ENCODE results near the gene MAFB. TPM values are rescaled to one million over a fixed set of nuclear protein-coding genes. Genes with fewer than 3 reads are reported as not detected.

Gene MAFB
- polyA plus RNA-seq, 4 donors = 1.1 to 10.7 (median 7.5) TPM

GRCh38 chr20:40698281-40698680 is 9.2 kb upstream of the MAFB start:
- 52 to 66% (median 59%) methylated on average over 1 of the region's 1 CpG for WGBS, 3 donors
- H3K4me3 ChIP-seq (ENCODE audit: low read depth in 1 of 3, low read length in 3 of 3) = no peak overlapping the region
- no peaks in the 10 kb centered on the region for H3K36me3 ChIP-seq (ENCODE audit: control insufficient read depth in 3 of 3, insufficient read depth in 2 of 3, low read depth in 1 of 3, low read length in 3 of 3)
- peaks cover 0 to 30% (median 11%) of the 10 kb centered on the region in 3 donors for H3K27me3 ChIP-seq (ENCODE audit: control insufficient read depth in 3 of 3, insufficient read depth in 3 of 3, low read length in 3 of 3)
- DNase-seq (no peak), FAIRE-seq (no peak)
- no peaks in the 10 kb centered on the region for H3K9me3 ChIP-seq (ENCODE audit: control insufficient read depth in 2 of 2, insufficient read depth in 1 of 2, low read depth in 1 of 2, low read length in 1 of 2)
- no peaks in the 10 kb centered on the region for H3K4me1 ChIP-seq (ENCODE audit: control insufficient read depth in 3 of 3, insufficient read depth in 2 of 3, low read depth in 1 of 3, low read length in 2 of 3)
- no peak overlapping the region for H3K27ac ChIP-seq (ENCODE audit: low read depth in 1 of 3, low read length in 2 of 3)

DNA sequence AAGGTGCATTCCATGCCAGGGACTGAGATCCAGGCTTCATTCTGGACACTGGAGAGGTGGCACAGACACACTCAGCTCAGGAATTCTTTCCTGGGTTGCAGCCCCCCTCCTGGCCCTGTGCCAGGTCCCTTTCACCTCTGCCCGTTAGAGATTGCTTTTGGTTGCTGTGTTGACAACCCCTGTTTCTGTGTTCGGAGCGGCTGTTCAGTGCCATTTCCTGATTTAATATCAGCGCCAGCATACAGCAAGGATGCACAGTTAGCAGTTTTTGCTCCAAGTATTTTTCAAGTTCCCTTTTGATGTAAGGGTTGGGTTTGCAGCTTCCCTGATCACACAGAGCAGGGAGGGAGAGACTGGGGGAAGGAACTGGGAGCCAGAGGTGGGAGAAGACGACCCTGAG is 8.5 kb upstream of the MAFB start:
- WGBS, 3 donors = 24 to 30% (median 27%) methylated on average over 5 of the region's 5 CpGs
- Histone ChIP-seq H3K4me1 (ENCODE audit: control insufficient read depth in 3 of 3, insufficient read depth in 2 of 3, low read depth in 1 of 3, low read length in 2 of 3) (no peaks in the 10 kb centered on the region), H3K4me3 (ENCODE audit: low read depth in 1 of 3, low read length in 3 of 3) (no peak overlapping the region), H3K9me3 (ENCODE audit: control insufficient read depth in 2 of 2, insufficient read depth in 1 of 2, low read depth in 1 of 2, low read length in 1 of 2) (no peaks in the 10 kb centered on the region), H3K27me3 (ENCODE audit: control insufficient read depth in 3 of 3, insufficient read depth in 3 of 3, low read length in 3 of 3) (peaks cover 4 to 38% (median 19%) of the 10 kb centered on the region in 3 donors), H3K27ac (ENCODE audit: low read depth in 1 of 3, low read length in 2 of 3) (no peak overlapping the region), H3K36me3 (ENCODE audit: control insufficient read depth in 3 of 3, insufficient read depth in 2 of 3, low read depth in 1 of 3, low read length in 3 of 3) (no peaks in the 10 kb centered on the region)
- no peak for FAIRE-seq
- DNase-seq = no peak

DNA sequence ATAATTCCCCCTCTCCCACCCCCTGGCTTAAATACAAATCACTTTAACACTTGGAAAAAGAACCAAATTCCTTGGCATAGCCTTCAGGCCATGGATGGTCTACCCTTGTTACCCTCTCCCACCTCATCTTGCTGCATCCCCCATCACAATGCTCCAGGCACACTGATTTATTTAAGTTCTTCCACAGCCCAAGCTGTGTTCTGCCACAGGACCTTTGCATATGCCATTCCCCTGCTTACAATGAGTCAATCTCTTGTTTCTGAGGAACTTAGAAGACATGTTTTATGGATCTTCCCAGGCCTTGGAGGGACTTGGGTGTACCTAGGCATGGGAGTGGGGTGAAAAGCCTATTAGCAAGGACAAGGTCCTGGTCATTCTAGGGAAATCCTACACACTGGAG is 6.2 kb upstream of the MAFB start:
- Histone ChIP-seq H3K27ac (ENCODE audit: low read depth in 1 of 3, low read length in 2 of 3) (no peak overlapping the region), H3K4me3 (ENCODE audit: low read depth in 1 of 3, low read length in 3 of 3) (no peak overlapping the region), H3K36me3 (ENCODE audit: control insufficient read depth in 3 of 3, insufficient read depth in 2 of 3, low read depth in 1 of 3, low read length in 3 of 3) (no peaks in the 10 kb centered on the region), H3K4me1 (ENCODE audit: control insufficient read depth in 3 of 3, insufficient read depth in 2 of 3, low read depth in 1 of 3, low read length in 2 of 3) (no peaks in the 10 kb centered on the region), H3K9me3 (ENCODE audit: control insufficient read depth in 2 of 2, insufficient read depth in 1 of 2, low read depth in 1 of 2, low read length in 1 of 2) (no peaks in the 10 kb centered on the region), H3K27me3 (ENCODE audit: control insufficient read depth in 3 of 3, insufficient read depth in 3 of 3, low read length in 3 of 3) (peaks cover 14 to 61% (median 36%) of the 10 kb centered on the region in 3 donors)
- no peak for FAIRE-seq
- no peak for DNase-seq

GRCh38 chr20:40694246-40694645 is 5.2 kb upstream of the MAFB start:
- Histone ChIP-seq H3K4me3 (ENCODE audit: low read depth in 1 of 3, low read length in 3 of 3) (no peak overlapping the region), H3K27me3 (ENCODE audit: control insufficient read depth in 3 of 3, insufficient read depth in 3 of 3, low read length in 3 of 3) (peaks cover 14 to 63% (median 36%) of the 10 kb centered on the region in 3 donors), H3K9me3 (ENCODE audit: control insufficient read depth in 2 of 2, insufficient read depth in 1 of 2, low read depth in 1 of 2, low read length in 1 of 2) (no peaks in the 10 kb centered on the region), H3K4me1 (ENCODE audit: control insufficient read depth in 3 of 3, insufficient read depth in 2 of 3, low read depth in 1 of 3, low read length in 2 of 3) (no peaks in the 10 kb centered on the region), H3K36me3 (ENCODE audit: control insufficient read depth in 3 of 3, insufficient read depth in 2 of 3, low read depth in 1 of 3, low read length in 3 of 3) (no peaks in the 10 kb centered on the region), H3K27ac (ENCODE audit: low read depth in 1 of 3, low read length in 2 of 3) (no peak overlapping the region)
- no peak for DNase-seq
- WGBS, 3 donors = 43 to 70% (median 52%) methylated on average over 3 of the region's 3 CpGs
- FAIRE-seq = no peak

DNA sequence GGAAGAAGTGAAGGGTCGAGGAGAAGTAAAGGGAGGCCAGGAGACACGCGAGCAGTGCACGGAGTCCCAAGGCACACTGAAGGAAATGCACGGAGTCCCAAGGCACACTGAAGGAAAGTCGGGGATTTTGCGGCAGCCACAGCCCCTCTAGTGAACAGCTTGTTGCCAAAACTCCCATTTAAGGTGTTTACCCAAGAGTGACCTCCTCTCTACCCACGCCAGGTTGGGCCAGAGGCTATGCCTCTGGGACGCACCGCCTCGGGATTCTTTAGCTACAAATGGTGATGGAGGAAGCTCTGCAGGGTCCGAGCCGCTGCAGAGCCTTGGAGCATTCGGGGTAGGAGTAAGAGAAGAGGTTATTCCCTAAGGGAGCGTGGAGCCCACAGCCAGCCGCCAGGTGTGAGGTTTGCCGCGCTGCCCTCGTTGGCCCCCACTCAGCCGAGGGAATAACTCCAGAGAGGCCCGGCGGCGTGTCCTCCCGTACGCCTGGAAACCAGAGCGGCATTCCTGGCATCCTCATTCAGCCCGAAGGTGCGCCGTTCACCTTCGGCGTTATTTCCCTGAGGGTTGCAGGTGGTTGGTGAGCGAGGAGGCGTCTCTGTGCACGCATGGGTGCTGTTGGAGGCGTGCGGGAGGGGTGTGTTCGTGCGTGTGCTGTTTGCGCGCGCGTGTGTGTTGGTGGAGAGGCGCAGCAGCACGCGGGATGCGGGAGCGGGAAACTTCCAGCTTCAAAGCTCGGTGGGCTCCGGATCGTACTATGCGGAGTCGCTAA is 3.4 kb upstream of the MAFB start:
- DNase-seq = no peak
- H3K36me3 ChIP-seq (ENCODE audit: control insufficient read depth in 3 of 3, insufficient read depth in 2 of 3, low read depth in 1 of 3, low read length in 3 of 3) = no peaks in the 10 kb centered on the region
- peaks cover 14 to 66% (median 36%) of the 10 kb centered on the region in 3 donors for H3K27me3 ChIP-seq (ENCODE audit: control insufficient read depth in 3 of 3, insufficient read depth in 3 of 3, low read length in 3 of 3)
- 9 to 12% (median 11%) methylated on average over 51 to 52 of the region's 52 CpGs for WGBS, 3 donors
- no peaks in the 10 kb centered on the region for H3K9me3 ChIP-seq (ENCODE audit: control insufficient read depth in 2 of 2, insufficient read depth in 1 of 2, low read depth in 1 of 2, low read length in 1 of 2)
- H3K4me1 ChIP-seq (ENCODE audit: control insufficient read depth in 3 of 3, insufficient read depth in 2 of 3, low read depth in 1 of 3, low read length in 2 of 3) = no peaks in the 10 kb centered on the region
- H3K4me3 ChIP-seq (ENCODE audit: low read depth in 1 of 3, low read length in 3 of 3) = no peak overlapping the region
- FAIRE-seq = no peak
- H3K27ac ChIP-seq (ENCODE audit: low read depth in 1 of 3, low read length in 2 of 3) = no peak overlapping the region

GRCh38 chr20:40691566-40692239 is 2.7 kb upstream of the MAFB start:
- Histone ChIP-seq H3K4me1 (ENCODE audit: control insufficient read depth in 3 of 3, insufficient read depth in 2 of 3, low read depth in 1 of 3, low read length in 2 of 3) (no peaks in the 10 kb centered on the region), H3K4me3 (ENCODE audit: low read depth in 1 of 3, low read length in 3 of 3) (no peak overlapping the region), H3K9me3 (ENCODE audit: control insufficient read depth in 2 of 2, insufficient read depth in 1 of 2, low read depth in 1 of 2, low read length in 1 of 2) (no peaks in the 10 kb centered on the region), H3K27me3 (ENCODE audit: control insufficient read depth in 3 of 3, insufficient read depth in 3 of 3, low read length in 3 of 3) (peaks cover 14 to 69% (median 36%) of the 10 kb centered on the region in 3 donors), H3K27ac (ENCODE audit: low read depth in 1 of 3, low read length in 2 of 3) (no peak overlapping the region), H3K36me3 (ENCODE audit: control insufficient read depth in 3 of 3, insufficient read depth in 2 of 3, low read depth in 1 of 3, low read length in 3 of 3) (no peaks in the 10 kb centered on the region)
- FAIRE-seq = no peak
- no peak for DNase-seq
- 15 to 23% (median 23%) methylated on average over 29 of the region's 29 CpGs for WGBS, 3 donors

DNA sequence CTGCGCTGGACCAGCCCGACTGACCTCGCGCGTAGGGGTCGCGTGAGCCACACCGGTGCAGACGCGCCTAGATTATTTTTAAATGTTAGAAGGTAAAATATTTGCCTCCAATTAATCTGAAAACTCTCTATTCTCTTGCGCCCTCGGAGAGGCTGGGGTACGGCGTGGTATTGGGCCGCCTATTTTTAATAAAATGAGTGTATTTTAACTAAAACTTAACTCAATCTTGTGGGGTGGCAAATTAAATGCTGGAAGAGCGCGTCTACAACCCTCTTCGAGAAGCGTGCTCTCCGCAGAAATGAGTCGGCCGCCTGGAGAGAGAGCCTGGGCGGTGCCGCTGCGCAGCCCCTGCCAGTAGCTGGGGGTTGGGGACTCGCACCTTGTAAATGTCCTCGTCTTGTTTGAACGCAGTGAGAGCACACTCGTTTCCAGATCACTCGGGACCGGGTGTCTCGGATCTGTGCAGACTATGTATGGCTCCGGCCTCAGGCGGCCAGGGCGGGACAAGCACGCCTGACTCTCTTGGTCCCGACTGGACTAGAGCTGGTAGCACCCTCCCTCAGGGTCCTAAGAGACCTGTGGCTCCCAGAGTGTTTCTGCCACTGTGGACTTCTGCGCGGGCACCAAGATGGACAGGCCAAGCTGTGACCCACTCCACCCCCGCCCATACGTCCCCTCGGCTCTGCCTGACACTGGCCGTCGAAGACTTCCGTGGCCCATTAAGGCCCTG is 2.0 kb upstream of the MAFB start:
- H3K27ac ChIP-seq (ENCODE audit: low read depth in 1 of 3, low read length in 2 of 3) = no peak overlapping the region
- no peaks in the 10 kb centered on the region for H3K36me3 ChIP-seq (ENCODE audit: control insufficient read depth in 3 of 3, insufficient read depth in 2 of 3, low read depth in 1 of 3, low read length in 3 of 3)
- no peaks in the 10 kb centered on the region for H3K9me3 ChIP-seq (ENCODE audit: control insufficient read depth in 2 of 2, insufficient read depth in 1 of 2, low read depth in 1 of 2, low read length in 1 of 2)
- FAIRE-seq (no peak), DNase-seq (no peak)
- no peak overlapping the region for H3K4me3 ChIP-seq (ENCODE audit: low read depth in 1 of 3, low read length in 3 of 3)
- WGBS, 3 donors = 13 to 21% (median 20%) methylated on average over 45 of the region's 45 CpGs
- H3K4me1 ChIP-seq (ENCODE audit: control insufficient read depth in 3 of 3, insufficient read depth in 2 of 3, low read depth in 1 of 3, low read length in 2 of 3) = no peaks in the 10 kb centered on the region
- H3K27me3 ChIP-seq (ENCODE audit: control insufficient read depth in 3 of 3, insufficient read depth in 3 of 3, low read length in 3 of 3) = peaks cover 14 to 76% (median 35%) of the 10 kb centered on the region in 3 donors

All from small intestine (tissue), 7 donors.